ENCODE data around the gene ATG9A. TPM values are rescaled to one million over a fixed set of nuclear protein-coding genes. Genes with fewer than 3 reads are reported as not detected.

ATG9A gene
- total and polyA plus RNA-seq, 9 of the 15 experiments (the other 6 are each of a cell fraction or from before 2014, with no cell fraction given): 0.25 to 65.6 (median 23.4) TPM

DNA sequence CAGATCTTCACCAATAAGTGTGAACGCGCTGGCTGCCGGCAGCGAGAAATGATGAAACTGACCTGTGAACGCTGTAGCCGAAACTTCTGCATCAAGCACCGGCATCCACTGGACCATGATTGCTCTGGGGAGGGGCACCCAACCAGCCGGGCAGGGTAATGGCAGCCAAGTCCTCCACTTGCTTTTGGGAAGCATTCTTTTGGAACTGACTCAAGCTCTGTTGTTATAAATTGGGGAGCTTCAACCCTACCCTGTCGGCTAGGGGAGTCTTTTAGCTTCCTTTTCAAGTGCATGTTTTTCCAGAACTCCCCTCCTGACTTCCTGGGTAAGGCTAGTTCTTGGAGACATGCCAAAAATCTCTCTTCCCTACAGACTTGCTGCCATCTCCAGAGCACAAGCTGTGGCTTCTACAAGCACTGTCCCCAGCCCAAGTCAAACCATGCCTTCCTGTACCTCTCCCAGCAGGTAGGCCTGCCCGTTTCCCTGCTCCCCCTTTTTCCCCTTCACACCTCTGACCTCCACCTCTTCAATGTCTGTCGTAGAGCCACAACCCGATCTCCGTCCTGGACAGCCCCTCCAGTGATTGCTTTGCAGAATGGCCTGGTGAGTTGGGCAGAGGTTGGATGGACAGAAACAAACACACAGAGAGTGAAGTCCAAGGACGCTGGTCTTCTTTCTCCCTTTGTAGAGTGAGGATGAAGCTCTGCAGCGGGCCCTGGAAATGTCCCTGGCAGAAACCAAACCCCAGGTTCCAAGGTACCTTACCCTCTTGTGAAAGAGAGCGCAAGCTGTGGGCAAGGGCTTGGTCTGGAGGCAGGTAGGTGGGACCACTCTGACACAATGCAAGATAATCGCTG lies 21.3 kb downstream of the ATG9A start:
- Histone ChIP-seq H3K4me2 (ENCODE audit: insufficient read depth, low read length) (peak overlapping the region; percentile 84; the same call in 1 of the 2 replicates), H3K27ac (ENCODE audit: extremely low read depth, low read depth, low read length) (0 out of 3 replicates have a peak overlapping the region, but pooled peaks have one; percentile 28), H3K27me3 (ENCODE audit: control insufficient read depth in 2 of 2, insufficient read depth in 2 of 2, low read length in 2 of 2) (no peaks in the 10 kb centered on the region), H3K9me3 (replicated peaks; ENCODE audit: control insufficient read depth, insufficient read depth, low read depth, low read length) (0 out of 2 replicates have a peak, but pooled peaks cover 2% of the 10 kb centered on the region), H3K9ac (ENCODE audit: insufficient read depth in 1 of 2, low read depth in 2 of 2, low read length in 2 of 2) (peak overlapping the region; percentile 38 to 93; a peak in 2 of 4 replicates), H3K4me3 (no peak overlapping the region), H3K9me1 (ENCODE audit: control insufficient read depth, insufficient read depth, low read length) (no peaks in the 10 kb centered on the region), H4K20me1 (replicated peaks; ENCODE audit: control insufficient read depth, insufficient read depth, low read length) (peaks cover 11% of the 10 kb centered on the region; the same call in 1 of the 2 replicates), H3K36me3 (ENCODE audit: control insufficient read depth, insufficient read depth, low read length) (peaks cover 52% of the 10 kb centered on the region; the same call in 2 of the 3 replicates), H3K4me1 (replicated peaks in 1 of 2; ENCODE audit: control insufficient read depth in 2 of 2, insufficient read depth in 2 of 2, low read length in 2 of 2) (peaks cover 16 to 17% of the 10 kb centered on the region in 2 experiments; a peak in 4 of 5 replicates), H2AFZ (ENCODE audit: low read depth, low read length) (no peak overlapping the region), H3K79me2 (ENCODE audit: control insufficient read depth, insufficient read depth, low read length) (no peaks in the 10 kb centered on the region)
- POLR2A ChIA-PET: interaction anchor here (1.2 to 1.4 kb wide), 2 partner anchors 9 to 71 kb away, joined by 4 to 6 read pairs; partner anchors contain the start of gene DNAJB2
- DNase-seq (ENCODE audit: extremely low read depth in 1 of 4, low spot score in 3 of 4) (no peak), ATAC-seq (no peak), FAIRE-seq (no peak)
- WGBS (ENCODE audit: insufficient coverage, low coverage, missing lambda C conversion rate): 77% methylated on average over 13 of the region's 17 CpGs
- in situ Hi-C loops (cut with MboI) (loop anchor here (5.0 kb wide), 1 partner anchor 36 kb away; the partner anchor contains the start of gene SLC23A3), intact Hi-C loops (cut with micrococcal nuclease) (loop anchor here (2.0 kb wide), 1 partner anchor 31 kb away; the partner anchor contains the start of gene CNPPD1)
- CTCF ChIA-PET (ENCODE audit: low intra/inter-chr PET ratio): no interaction called here
- no TSS peak for BruUV-seq (replicated peaks)
- no peak for TF ChIP-seq RBM25 (IDR thresholded peaks at IDR 0.05; ENCODE audit: low read depth, low read length, severe bottlenecking)
- TF ChIP-seq HNRNPUL1 (IDR thresholded peaks at IDR 0.05; ENCODE audit: low read length): no peak
- TF ChIP-seq, protein P1, sequence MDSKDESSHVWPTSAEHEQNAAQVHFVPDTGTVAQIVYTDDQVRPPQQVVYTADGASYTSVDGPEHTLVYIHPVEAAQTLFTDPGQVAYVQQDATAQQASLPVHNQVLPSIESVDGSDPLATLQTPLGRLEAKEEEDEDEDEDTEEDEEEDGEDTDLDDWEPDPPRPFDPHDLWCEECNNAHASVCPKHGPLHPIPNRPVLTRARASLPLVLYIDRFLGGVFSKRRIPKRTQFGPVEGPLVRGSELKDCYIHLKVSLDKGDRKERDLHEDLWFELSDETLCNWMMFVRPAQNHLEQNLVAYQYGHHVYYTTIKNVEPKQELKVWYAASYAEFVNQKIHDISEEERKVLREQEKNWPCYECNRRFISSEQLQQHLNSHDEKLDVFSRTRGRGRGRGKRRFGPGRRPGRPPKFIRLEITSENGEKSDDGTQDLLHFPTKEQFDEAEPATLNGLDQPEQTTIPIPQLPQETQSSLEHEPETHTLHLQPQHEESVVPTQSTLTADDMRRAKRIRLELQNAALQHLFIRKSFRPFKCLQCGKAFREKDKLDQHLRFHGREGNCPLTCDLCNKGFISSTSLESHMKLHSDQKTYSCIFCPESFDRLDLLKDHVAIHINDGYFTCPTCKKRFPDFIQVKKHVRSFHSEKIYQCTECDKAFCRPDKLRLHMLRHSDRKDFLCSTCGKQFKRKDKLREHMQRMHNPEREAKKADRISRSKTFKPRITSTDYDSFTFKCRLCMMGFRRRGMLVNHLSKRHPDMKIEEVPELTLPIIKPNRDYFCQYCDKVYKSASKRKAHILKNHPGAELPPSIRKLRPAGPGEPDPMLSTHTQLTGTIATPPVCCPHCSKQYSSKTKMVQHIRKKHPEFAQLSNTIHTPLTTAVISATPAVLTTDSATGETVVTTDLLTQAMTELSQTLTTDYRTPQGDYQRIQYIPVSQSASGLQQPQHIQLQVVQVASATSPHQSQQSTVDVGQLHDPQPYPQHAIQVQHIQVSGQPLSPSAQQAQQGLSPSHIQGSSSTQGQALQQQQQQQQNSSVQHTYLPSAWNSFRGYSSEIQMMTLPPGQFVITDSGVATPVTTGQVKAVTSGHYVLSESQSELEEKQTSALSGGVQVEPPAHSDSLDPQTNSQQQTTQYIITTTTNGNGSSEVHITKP (IDR thresholded peaks at IDR 0.05; ENCODE audit: partially characterized antibody): peak; percentile 87
- TF ChIP-seq, protein P2, sequence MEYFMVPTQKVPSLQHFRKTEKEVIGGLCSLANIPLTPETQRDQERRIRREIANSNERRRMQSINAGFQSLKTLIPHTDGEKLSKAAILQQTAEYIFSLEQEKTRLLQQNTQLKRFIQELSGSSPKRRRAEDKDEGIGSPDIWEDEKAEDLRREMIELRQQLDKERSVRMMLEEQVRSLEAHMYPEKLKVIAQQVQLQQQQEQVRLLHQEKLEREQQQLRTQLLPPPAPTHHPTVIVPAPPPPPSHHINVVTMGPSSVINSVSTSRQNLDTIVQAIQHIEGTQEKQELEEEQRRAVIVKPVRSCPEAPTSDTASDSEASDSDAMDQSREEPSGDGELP (CRISPR knock-in tag; IDR thresholded peaks at IDR 0.05; ENCODE audit: borderline replicate concordance): 0 out of 2 replicates have a peak, but pooled peaks have one; percentile 4
- TF ChIP-seq, protein P3, sequence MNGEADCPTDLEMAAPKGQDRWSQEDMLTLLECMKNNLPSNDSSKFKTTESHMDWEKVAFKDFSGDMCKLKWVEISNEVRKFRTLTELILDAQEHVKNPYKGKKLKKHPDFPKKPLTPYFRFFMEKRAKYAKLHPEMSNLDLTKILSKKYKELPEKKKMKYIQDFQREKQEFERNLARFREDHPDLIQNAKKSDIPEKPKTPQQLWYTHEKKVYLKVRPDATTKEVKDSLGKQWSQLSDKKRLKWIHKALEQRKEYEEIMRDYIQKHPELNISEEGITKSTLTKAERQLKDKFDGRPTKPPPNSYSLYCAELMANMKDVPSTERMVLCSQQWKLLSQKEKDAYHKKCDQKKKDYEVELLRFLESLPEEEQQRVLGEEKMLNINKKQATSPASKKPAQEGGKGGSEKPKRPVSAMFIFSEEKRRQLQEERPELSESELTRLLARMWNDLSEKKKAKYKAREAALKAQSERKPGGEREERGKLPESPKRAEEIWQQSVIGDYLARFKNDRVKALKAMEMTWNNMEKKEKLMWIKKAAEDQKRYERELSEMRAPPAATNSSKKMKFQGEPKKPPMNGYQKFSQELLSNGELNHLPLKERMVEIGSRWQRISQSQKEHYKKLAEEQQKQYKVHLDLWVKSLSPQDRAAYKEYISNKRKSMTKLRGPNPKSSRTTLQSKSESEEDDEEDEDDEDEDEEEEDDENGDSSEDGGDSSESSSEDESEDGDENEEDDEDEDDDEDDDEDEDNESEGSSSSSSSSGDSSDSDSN (IDR thresholded peaks at IDR 0.05; ENCODE audit: borderline replicate concordance in 1 of 2, low read depth in 2 of 2, low read length in 2 of 2): no peak
- TF ChIP-seq ZNF263 (CRISPR knock-in tag; IDR thresholded peaks at IDR 0.05; ENCODE audit: borderline replicate concordance): no peak
- no peak for TF ChIP-seq NR3C1 (CRISPR knock-in tag; IDR thresholded peaks at IDR 0.05)
- TF ChIP-seq NFIC (IDR thresholded peaks at IDR 0.05): peak; percentile 81
- no peak for TF ChIP-seq MAFF (IDR thresholded peaks at IDR 0.05; ENCODE audit: low read length)
